HG02678 (cell line): Measurements from ENCODE around the gene ADAMTS18.
"Not testable (repeated sequence)": the region's sequence is repeated elsewhere in the genome, so short reads cannot be mapped to it uniquely, and the experiment has no call there.

Experiments used
- ATAC-seq: cut with Tn5 transposase; IDR thresholded peaks from one replicate; pipeline ENCODE4 v1.9.1; 2021; ENCODE audit warnings: mild to moderate bottlenecking, moderate library complexity; ENCODE audit not compliant: unreplicated experiment

The ADAMTS18 gene

GRCh38 chr16:77290451-77291115, 144.3 kb downstream of the ADAMTS18 start:
- no peak for ATAC-seq

- ATAC-seq: no peak
These were observed 145.5 kb downstream of the ADAMTS18 start for GRCh38 chr16:77289331-77289809.

- no peak for ATAC-seq
These were observed 146.6 kb downstream of the ADAMTS18 start for GRCh38 chr16:77288222-77288621.

GRCh38 chr16:77285676-77286075, 149.2 kb downstream of the ADAMTS18 start:
- no peak for ATAC-seq

GRCh38 chr16:77282345-77282744, 152.5 kb downstream of the ADAMTS18 start:
- no peak for ATAC-seq

- not testable (repeated sequence) for ATAC-seq
These were observed 155.5 kb downstream of the ADAMTS18 start for GRCh38 chr16:77279316-77279715.

GRCh38 chr16:77277571-77277970, 157.3 kb downstream of the ADAMTS18 start:
- ATAC-seq: no peak

- no peak for ATAC-seq
These were observed 157.7 kb downstream of the ADAMTS18 start for GRCh38 chr16:77277141-77277540.

- no peak for ATAC-seq
These were observed 158.2 kb downstream of the ADAMTS18 start for GRCh38 chr16:77276661-77277060.

- ATAC-seq: not testable (repeated sequence)
These were observed 159.5 kb downstream of the ADAMTS18 start for GRCh38 chr16:77275303-77275702.

- ATAC-seq: no peak
These were observed 161.0 kb downstream of the ADAMTS18 start for GRCh38 chr16:77273815-77274214.

- no peak for ATAC-seq
These were observed 163.1 kb downstream of the ADAMTS18 start for GRCh38 chr16:77271532-77272426.

GRCh38 chr16:77266185-77266584, 168.6 kb downstream of the ADAMTS18 start:
- not testable (repeated sequence) for ATAC-seq

- no peak for ATAC-seq
These were observed 171.9 kb downstream of the ADAMTS18 start for GRCh38 chr16:77262971-77263370.

GRCh38 chr16:77250400-77250799, 184.4 kb downstream of the ADAMTS18 start:
- ATAC-seq: no peak

- no peak for ATAC-seq
These were observed 188.7 kb downstream of the ADAMTS18 start for GRCh38 chr16:77246150-77246549.

- not testable (repeated sequence) for ATAC-seq
These were observed 192.4 kb downstream of the ADAMTS18 start for GRCh38 chr16:77242471-77242870.

- ATAC-seq: no peak
These were observed 196.2 kb downstream of the ADAMTS18 start for GRCh38 chr16:77238593-77238992.

GRCh38 chr16:77236063-77236511, 198.7 kb downstream of the ADAMTS18 start:
- ATAC-seq: peak; percentile 99

GRCh38 chr16:77234611-77235010, 200.2 kb downstream of the ADAMTS18 start:
- no peak for ATAC-seq

GRCh38 chr16:77233799-77234519, 200.9 kb downstream of the ADAMTS18 start:
- no peak for ATAC-seq
